Measurements from ENCODE around the gene LMLN. TPM values are rescaled to one million over a fixed set of nuclear protein-coding genes. Genes with fewer than 3 reads are reported as not detected.

LMLN gene
- total RNA-seq, 1 donor from 2014 or later: 18.9 TPM

GRCh38 chr3:198070871-198071270 is 110.9 kb downstream of the LMLN start:
- intact Hi-C loops (cut with DNase I): no loop called here
- Histone ChIP-seq H3K27ac (no peak overlapping the region), H3K4me1 (no peaks in the 10 kb centered on the region), H3K4me3 (no peak overlapping the region), H3K27me3 (no peaks in the 10 kb centered on the region), H3K36me3 (no peaks in the 10 kb centered on the region), H3K9me3 (no peaks in the 10 kb centered on the region)
- no peak for DNase-seq (ENCODE audit: extremely low spot score in 2 of 2)
- TF ChIP-seq CTCF (IDR thresholded peaks at IDR 0.05): no peak
- no peak for TF ChIP-seq POLR2AphosphoS5 (IDR thresholded peaks at IDR 0.05; ENCODE audit: insufficient read depth in 1 of 2, low read depth in 1 of 2)
- TF ChIP-seq POLR2A (IDR thresholded peaks at IDR 0.05): no peak

- Histone ChIP-seq H3K36me3 (no peaks in the 10 kb centered on the region), H3K27ac (no peak overlapping the region), H3K4me1 (no peaks in the 10 kb centered on the region), H3K9me3 (no peaks in the 10 kb centered on the region), H3K4me3 (no peak overlapping the region), H3K27me3 (no peaks in the 10 kb centered on the region)
- no peak for DNase-seq (ENCODE audit: extremely low spot score in 2 of 2)
- intact Hi-C loops (cut with DNase I): no loop called here
- TF ChIP-seq POLR2AphosphoS5 (IDR thresholded peaks at IDR 0.05; ENCODE audit: insufficient read depth in 1 of 2, low read depth in 1 of 2) (no peak), CTCF (IDR thresholded peaks at IDR 0.05) (no peak), POLR2A (IDR thresholded peaks at IDR 0.05) (no peak)
Measured at GRCh38 chr3:198071602-198072287, 111.7 kb downstream of the LMLN start.

- peaks cover 12% of the 10 kb centered on the region for H3K4me1 ChIP-seq
- H3K27me3 ChIP-seq: peaks cover 14% of the 10 kb centered on the region
- TF ChIP-seq CTCF (IDR thresholded peaks at IDR 0.05) (no peak), POLR2AphosphoS5 (IDR thresholded peaks at IDR 0.05; ENCODE audit: insufficient read depth in 1 of 2, low read depth in 1 of 2) (no peak), POLR2A (IDR thresholded peaks at IDR 0.05) (no peak)
- intact Hi-C loops (cut with DNase I): no loop called here
- no peaks in the 10 kb centered on the region for H3K9me3 ChIP-seq
- H3K4me3 ChIP-seq: no peak overlapping the region
- DNase-seq (ENCODE audit: extremely low spot score in 2 of 2): no peak
- no peaks in the 10 kb centered on the region for H3K36me3 ChIP-seq
- H3K27ac ChIP-seq: no peak overlapping the region
Measured at GRCh38 chr3:198076722-198077308, 116.8 kb downstream of the LMLN start.

- peaks cover 14% of the 10 kb centered on the region for H3K27me3 ChIP-seq
- H3K4me3 ChIP-seq: peak overlapping the region; percentile 26 to 27
- H3K36me3 ChIP-seq: no peaks in the 10 kb centered on the region
- no peaks in the 10 kb centered on the region for H3K9me3 ChIP-seq
- peaks cover 12% of the 10 kb centered on the region for H3K4me1 ChIP-seq
- intact Hi-C loops (cut with DNase I): no loop called here
- H3K27ac ChIP-seq: no peak overlapping the region
- TF ChIP-seq CTCF (IDR thresholded peaks at IDR 0.05) (no peak), POLR2A (IDR thresholded peaks at IDR 0.05) (no peak), POLR2AphosphoS5 (IDR thresholded peaks at IDR 0.05; ENCODE audit: insufficient read depth in 1 of 2, low read depth in 1 of 2) (no peak)
- no peak for DNase-seq (ENCODE audit: extremely low spot score in 2 of 2)
Measured at GRCh38 chr3:198079771-198080520, 119.9 kb downstream of the LMLN start.
